Measurements from ENCODE around the gene CAMSAP2.

DNA sequence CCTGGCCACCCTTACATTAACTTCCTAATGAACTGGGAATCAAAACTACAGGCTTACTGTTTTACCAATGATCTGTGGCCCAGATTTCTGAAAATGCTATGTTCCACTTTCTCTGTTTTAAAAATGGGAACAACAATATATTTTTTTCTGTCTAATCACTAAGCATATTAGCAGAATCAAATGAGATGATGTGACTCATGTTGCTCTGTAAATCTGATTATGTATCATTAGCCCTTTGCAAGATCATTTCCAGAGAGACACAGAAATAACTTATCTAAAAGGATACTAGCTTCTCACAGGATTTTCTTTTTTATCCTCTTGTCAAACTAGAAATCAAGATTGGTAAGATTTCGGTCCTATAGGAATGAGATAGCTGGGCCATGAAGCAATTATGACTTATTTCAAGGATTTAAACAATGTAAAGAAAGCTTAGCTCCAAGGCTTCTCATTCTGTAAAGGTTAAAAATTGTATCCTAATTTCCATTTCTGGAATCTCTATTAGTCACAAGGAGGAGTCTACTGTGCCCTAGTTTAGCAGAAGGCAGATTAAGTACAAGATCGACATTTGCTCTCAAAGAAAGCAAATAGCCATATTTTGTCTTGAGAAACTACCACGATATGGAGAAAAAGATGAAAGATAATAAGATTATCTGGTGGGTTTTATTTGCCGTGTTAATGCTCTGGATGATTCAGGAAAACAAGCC is 32.4 kb upstream of the CAMSAP2 start:
- TF ChIP-seq CTCF (conservative IDR thresholded peaks at IDR 0.05; ENCODE audit: low read depth, low read length), result no peak
- no peak for TF ChIP-seq EZH2 (IDR thresholded peaks at IDR 0.05; ENCODE audit: low read length, unreplicated experiment)
